IPS-NIHi7 (cell line): ENCODE data around the gene TMEM126A.
"Not testable (repeated sequence)": the region's sequence is repeated elsewhere in the genome, so short reads cannot be mapped to it uniquely, and the experiment has no call there.

ENCODE experiments used
- DNase-seq: peaks from one replicate; pipeline ENCODE4 v3.0.0; 2012; ENCODE audit warnings: mixed read lengths; ENCODE audit errors: extremely low spot score

TMEM126A gene

DNA sequence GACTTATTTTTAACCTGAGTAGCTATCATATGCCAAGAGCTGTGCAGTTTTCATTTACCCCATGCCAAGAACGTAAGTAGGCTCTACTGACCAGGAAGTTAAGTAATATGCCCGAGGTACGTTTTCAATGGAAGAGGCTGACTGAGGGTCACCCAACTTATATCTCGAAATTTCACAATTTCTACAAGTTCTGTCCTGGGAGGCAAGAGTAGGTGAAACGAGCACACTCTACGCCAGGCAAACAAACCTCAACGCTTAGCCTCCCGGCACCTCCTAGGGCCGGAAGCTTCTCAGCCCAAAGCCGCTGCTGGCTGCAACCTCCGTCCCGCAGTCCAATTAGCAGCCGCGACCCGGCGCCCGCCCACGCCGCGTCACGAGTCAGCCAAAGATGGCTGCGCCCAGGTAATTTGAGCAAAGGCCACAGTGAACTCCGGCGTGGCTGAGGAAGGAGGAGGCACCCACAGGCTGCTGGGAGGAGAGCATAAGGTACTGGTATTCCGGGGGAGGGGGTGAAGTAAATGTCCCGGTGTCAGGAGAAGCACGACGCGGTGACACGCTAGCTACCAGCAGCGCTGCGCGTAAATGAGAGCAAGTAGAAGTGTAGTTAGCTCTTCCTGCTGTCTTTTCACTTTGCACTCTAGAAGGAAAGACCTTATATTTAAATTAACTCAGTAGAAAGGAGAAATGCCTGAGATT, at the start of gene TMEM126A:
TMEM126A (plus strand) TSS at position 364 of the 696 bp plus-strand sequence. CDS start 2,289 bp downstream, outside the sequence.
- DNase-seq, result peak; percentile 91

DNA sequence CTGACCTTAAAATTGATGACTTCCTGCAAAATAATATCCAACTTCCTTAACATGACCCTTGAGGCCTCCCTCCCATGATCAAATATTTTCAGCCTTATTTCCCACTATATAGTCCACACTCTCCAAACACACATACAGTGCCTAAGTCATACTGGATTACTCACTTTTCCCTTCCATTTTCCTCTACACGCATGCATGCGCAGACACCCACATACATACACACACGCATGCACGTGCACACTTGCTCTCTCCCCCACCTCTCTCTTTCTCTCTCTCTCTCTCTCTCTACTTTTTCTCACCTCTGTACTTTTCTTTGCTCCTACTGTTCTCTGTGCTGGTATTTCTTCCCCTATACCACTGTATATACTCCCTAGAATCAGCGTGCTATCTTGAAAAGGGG, 48.7 kb upstream of the TMEM126A start:
- DNase-seq, result no peak

DNA sequence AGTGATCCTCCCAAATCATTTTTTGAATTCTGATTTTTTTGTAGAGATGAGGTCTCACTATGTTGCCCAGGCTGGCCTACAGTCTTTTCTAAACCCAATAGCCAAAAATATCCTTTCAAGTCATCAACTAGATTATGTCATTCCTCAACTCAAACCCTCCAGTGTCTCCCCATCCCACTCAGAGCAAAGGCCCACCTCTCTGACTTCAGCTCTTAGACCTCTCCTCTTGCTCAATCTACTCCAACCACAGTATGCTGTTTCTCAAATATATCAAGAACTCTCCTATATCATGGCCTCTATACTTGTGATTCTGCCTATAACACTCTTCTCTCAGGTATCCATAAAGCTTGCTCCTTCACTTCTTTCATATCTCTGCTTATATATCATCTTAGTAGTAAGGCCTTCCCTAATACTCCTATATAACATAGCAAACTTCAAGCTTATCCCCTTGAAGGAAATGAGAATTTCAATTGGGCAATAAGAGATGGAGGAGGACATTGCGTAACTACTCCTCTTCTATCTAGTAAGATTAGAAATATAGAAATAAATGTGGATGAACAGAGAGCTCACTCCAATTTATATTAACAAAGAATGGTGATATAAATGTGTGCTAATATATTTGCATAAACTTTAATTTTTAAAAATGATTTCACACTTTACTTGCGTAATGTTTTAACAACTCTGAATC, 45.1 kb upstream of the TMEM126A start:
- DNase-seq, result no peak

- DNase-seq, result no peak
Observed at GRCh38 chr11:85603220-85603619, 44.5 kb upstream of the TMEM126A start.

DNA sequence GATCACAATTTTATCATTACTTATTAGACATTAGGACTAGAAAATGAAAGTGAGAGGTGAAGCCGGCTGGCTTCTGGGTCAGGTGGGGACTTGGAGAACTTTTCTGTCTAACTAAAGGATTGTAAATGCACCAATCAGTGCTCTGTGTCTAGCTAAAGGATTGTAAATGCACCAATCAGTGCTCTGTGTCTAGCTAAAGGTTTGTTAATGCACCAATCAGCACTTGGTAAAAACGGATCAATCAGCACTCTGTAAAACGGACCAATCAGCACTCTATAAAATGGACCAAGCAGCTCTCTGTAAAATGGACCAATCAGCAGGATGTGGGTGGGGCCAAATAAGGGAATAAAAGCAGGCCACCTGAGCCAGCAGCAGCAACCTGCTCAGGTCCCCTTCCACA, 41.5 kb upstream of the TMEM126A start:
- DNase-seq, result not testable (repeated sequence)

- DNase-seq, result not testable (repeated sequence)
Observed at GRCh38 chr11:85608621-85609020, 39.1 kb upstream of the TMEM126A start.

GRCh38 chr11:85609286-85609685, 38.5 kb upstream of the TMEM126A start:
- DNase-seq, result not testable (repeated sequence)

DNA sequence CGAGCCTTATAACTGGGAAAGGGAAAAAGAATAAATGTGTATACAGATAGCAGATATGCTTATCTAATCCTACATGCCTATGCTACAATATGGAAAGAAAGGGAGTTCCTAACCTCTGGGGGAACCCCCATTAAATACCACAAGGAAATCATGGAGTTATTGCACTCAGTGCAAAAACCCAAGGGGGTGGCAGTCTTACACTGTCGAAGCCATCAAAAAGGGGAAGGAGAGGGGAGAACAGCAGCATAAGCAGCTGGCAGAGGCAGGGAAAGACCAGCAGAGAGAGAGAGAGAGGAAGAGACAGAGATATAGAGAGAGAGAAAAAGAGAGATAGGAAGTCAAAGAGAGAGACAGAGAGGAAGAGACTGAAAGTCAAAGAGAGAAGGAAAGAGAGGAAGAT, 36.1 kb upstream of the TMEM126A start:
- not testable (repeated sequence) for DNase-seq

DNA sequence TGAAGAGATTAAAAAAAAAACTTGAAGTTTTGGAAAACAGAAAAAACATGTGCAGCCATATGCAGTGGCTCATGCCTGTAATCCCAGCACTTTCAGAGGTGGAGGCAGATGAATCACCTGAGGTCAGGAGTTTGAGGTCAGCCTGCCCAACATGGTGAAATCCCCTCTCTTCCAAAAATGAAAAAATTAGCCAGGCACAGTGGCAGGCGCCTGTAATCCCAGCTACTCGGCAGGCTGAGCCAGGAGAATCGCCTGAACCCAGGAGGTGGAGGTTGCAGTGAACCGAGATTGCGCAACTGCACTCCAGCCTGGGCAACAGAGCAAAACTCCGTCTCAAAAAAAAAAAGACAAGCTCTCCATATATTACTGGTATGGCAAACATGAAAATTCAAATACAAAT, 28.3 kb upstream of the TMEM126A start:
- no peak for DNase-seq

DNA sequence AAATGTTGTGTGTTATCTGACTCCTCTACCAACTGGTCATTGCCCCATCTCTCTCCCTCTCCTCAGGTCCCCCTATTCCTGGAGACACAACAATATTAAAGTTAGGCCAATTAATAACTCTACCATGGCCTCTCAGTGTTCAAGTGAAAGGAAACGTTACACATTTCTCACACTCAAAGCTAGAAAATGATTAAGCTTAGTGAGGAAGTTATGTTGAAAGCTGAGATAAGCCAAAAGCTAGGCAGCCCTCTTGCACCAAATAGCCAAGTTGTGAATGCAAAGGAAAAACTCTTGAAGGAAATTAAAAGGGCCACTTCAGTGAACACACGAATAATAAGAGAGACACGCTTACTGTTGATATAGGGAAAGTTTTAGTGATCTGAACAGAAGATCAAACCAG, 27.5 kb upstream of the TMEM126A start:
- no peak for DNase-seq

DNA sequence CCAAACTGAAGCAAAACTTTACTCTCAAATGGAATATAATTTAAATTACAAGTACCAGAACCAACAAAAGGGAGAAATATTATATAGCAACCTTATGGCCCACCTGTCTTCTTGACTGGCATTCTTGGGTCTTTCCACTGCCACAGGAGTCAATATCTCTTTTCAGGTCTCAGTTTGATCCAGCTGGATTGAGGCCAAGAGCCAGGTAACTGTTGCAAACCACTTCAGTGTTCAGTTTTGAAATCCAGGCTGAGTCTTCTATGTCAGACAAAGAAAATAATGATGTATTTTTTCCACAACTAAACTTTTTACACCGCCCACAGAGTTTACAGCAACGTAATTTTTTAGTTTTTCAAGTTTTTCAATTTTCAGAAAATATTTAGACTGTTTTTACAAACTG, 21.3 kb upstream of the TMEM126A start:
- DNase-seq, result no peak

- peak; percentile 9 for DNase-seq
Observed at GRCh38 chr11:85627332-85627997, 20.3 kb upstream of the TMEM126A start, which contains the start of gene DLG2. Gene DLG2 (minus strand): TSS chr11:85627344.

DNA sequence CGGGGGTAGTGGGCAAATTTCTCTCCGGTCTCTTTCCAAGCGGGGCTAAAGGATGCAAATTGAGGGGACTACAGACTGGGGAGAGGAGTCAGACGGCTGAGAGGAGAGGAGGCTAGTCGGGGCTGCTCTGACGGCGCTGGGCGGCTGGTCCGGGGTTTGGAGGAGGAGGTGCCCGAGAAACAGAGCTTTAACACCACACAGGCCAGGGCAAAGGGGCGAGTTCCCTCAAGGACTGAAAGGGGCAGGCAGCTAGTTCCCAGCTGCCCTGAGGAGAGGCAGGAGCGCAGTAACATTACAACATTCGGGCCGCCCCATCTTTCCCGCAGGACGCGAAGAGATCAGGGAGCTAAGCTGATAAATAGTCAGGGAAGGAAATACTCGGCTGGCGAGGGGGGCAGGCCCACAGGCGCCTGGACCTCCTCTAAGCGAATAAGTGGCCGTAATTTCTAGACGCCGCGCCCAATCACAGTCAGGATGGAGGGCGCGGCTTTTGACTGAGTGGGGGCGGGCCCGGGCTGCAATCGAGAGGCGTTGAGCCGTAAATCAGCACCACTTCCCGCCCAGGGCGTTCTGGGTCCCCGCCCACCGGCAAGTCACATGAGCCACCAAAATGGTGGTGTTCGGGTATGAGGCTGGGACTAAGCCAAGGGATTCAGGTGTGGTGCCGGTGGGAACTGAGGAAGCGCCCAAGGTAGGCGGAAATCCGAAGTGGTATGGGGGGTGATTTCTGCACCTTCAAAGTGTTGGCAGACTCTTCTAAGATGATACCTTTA, 19.6 kb upstream of the TMEM126A start, which contains the start of gene TMEM126B:
TMEM126B (plus strand) TSS at position 596 of the 773 bp plus-strand sequence; CDS start at position 611, 15 bp downstream.
- DNase-seq, result peak; percentile 94

- peak; percentile 5 for DNase-seq
Observed at GRCh38 chr11:85628771-85629341, 18.9 kb upstream of the TMEM126A start.

DNA sequence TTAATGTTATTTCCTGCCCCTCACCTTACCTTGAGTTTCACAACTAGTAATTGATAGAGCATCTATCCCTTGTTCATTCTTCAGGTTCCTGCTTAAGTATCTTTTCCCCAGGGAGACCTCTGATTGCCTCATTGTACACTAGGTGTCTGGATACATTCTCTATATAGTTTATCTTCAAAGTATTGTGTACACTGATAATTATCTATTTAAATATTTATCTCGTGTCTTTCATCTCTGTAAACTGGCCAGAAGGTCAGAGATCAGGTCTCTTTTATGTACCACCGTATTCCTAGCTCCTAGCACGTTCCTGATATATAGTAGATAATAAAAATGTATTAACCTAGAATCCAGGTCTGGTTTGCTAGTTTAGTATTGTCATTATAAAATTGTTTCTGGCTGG, 13.0 kb upstream of the TMEM126A start:
- DNase-seq, result no peak

DNA sequence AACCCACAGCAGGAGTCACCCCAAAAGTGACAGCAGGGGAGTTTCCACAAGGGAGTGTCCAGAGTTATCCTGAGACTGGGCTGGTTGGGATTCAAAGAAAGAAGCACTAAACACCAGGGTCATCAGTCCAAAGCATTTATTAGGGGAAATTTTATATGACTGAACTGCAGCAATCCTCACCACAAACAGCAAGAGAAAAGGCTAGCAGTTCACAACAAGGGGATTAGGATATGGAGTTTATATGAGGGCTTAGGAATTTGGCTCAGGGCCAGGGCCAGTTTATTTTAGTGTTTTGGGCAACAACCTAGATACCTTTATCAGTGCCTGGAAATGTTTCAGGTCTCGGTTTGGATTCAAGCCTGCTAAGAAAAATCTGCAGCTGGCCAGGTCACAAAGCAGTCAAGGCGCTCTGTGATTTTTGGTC, 4.6 kb upstream of the TMEM126A start:
- no peak for DNase-seq

DNA sequence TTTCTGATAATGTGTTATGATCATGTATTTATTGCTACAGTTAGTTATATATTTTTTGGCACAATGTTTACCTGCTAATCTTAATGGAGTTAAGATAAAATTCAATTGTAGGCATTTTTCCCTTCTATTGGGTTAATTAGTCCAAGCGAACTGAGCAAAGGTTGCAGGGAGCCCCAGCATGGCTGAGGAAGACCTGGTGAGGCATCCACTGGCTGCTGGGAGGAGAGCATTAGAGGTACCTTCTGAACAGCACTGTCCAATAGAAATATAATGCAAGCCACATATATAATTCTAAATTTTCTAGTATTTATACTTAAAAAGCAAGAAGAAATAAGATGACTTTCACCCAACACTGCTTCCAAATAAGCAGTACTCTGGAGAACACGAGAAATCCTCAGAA, 689 bp upstream of the TMEM126A start:
- no peak for DNase-seq

- DNase-seq, result no peak
Observed at GRCh38 chr11:85651118-85651517, 3.4 kb downstream of the TMEM126A start.

DNA sequence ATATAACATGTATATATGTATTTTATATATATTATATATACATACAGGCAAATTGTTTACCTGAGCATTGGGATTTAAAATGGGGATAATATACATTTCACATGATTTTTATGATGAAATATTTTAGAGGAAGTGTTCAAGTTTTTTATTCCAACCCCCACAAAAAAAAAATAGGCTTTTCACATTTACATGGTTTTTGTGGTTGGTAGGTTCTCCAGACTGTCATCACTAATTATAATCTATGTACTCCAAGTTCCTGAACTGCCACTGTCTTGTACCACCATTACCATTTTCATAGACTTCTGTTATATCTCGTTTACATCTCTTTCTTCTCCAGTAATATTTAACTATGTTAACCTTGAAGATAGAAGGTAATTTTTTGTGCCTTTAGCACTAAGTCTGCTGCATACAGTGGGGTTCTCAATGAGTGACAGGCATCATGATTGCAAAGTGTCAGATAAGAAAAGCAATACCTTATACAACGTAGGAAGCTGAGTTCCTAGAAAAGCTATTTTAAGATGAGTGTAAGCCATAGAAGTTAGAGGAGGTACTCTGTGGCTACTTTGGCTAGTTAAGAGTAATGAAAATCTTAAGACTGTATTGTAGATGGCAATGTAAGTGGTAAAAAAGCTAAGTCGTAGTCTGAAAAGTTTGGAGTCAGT, 5.2 kb downstream of the TMEM126A start:
- no peak for DNase-seq

GRCh38 chr11:85654343-85654742, 6.6 kb downstream of the TMEM126A start:
- not testable (repeated sequence) for DNase-seq

DNA sequence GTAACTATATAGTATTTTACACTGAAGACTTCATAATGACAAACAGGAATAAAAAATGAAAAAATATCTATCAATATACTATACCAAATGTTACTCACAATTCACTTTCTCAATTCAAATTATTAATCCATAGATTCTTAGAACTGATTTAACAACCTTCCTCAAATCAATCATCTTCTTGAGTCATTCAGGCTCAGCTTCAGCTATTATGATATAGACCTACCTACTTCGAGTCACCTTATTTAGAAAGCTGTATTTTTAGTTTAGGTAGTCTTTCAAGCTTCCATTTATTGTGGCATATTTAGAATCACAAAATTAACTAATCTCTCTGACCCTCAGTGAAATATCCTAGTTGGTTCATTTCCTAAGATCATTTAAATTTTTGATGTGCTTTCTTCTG, 9.0 kb downstream of the TMEM126A start:
- DNase-seq, result no peak
